Astrocyte (in vitro differentiated cells and primary cell): ENCODE data around the gene RNF214.
"Not testable (repeated sequence)": the region's sequence is repeated elsewhere in the genome, so short reads cannot be mapped to it uniquely, and the experiment has no call there.

ENCODE experiments used
- CTCF ChIP-seq: IDR thresholded peaks from 2 replicates; pipeline ENCODE4 v1.5.1; 2011; ENCODE audit warnings: low read depth, mild to moderate bottlenecking, inconsistent platforms, low read length, moderate library complexity; ENCODE audit not compliant: insufficient read depth
- EZH2 ChIP-seq: IDR thresholded peaks from 2 replicates; pipeline ENCODE4 v1.6.1; 2012; ENCODE audit warnings: mild to moderate bottlenecking, low read length, inconsistent platforms; ENCODE audit not compliant: insufficient read depth

- TF ChIP-seq CTCF, EZH2: not testable (repeated sequence)
Observed at GRCh38 chr11:117209351-117210125, 22.9 kb upstream of the RNF214 start.
